Measurements from ENCODE around the gene PRTFDC1.
"Not testable (repeated sequence)": the region's sequence is repeated elsewhere in the genome, so short reads cannot be mapped to it uniquely, and the experiment has no call there.

PRTFDC1 gene

DNA sequence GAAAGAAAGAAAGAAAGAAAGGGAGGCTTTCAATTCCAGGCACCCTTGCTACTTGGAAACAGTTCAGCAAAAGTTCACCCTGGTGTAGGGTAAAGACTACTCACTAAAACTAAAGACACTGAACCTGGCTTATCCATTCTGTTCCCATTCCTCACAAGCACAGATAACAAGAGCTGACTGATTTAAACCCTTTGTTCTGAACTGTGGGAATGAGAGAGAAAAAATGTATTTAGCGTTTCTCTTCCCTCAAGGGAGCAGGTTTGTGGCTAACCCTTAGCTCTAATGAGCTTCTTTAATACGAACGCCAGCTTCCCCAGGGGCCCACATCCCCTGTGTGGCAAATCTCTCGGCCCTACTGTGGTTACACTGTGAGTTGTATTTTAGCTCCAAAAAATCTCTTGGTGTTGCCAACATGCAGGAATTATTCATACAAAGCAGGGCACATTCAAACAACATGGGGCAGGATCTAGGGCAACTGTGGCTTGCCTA is 23.3 kb downstream of the PRTFDC1 start:
- DNase-seq, result no peak

DNA sequence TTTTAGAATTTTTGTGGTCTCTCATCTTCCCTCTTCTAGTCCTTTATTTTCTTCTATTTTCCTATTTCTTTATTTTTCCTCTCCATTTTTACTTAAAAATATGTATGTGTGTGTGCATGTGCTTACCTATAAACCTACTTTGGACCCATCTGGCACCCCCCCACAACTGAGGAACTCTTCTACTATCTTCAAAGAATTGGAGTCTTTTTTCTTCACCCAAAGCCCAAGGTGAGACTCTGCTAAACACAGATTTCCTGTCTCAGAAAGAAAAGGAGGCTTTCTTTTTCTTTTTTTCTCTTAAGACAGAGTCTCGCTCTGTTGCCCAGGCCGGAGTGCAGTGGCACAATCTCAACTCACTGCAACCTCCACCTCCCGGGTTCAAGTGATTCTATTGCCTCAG is 24.2 kb downstream of the PRTFDC1 start:
- no peak for DNase-seq

DNA sequence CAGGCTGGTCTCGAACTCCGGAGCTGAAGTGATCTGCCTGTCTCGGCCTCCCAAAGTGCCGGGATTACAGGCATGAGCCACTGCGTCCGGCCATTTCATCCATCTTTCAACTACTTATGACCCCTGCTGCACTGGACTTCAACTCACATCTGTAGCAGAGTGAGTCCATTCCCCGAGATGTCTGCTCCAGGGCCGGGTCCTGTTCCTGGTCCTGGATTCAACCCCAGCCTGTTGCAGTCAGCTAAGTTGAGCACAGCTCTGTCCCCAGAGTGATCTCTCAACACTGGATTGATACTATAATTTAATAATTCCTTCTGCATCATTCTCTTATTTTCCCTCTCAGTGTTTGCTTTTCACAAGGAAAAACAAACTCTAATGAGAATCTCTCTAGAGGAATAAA is 25.8 kb downstream of the PRTFDC1 start:
- no peak for DNase-seq

DNA sequence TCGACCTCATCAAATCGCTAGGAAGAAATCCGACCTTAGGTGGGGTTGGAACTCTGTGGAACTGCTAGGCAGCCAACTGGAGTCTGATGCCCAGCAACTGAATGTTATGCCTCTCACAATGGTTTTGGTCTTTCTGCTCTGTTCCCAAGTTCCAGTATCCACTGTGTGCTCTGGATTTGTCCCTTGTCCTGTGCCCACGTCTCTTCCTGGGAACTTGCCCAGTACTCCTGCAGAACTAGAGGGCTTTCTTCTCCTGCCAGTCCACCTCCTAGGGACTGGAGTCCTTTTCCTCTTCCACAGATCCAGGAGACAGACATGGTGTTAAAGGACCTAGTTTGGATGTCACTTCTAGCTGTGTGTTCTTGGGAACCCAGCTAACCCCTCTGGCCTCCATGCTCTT is 26.6 kb downstream of the PRTFDC1 start:
- no peak for DNase-seq

DNA sequence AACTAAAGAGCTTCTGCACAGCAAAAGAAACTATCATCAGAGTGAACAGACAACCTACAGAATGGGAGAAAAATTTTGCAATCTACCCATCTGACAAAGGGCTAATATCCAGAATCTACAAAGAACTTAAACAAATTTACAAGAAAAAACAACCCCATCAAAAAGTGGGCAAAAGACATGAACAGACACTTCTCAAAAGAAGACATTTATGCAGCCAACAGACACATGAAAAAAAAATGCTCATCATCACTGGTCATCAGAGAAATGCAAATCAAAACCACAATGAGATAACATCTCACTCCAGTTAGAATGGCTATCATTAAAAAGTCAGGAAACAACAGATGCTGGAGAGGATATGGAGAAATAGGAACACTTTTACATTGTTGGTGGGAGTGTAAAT is 27.9 kb downstream of the PRTFDC1 start:
- not testable (repeated sequence) for DNase-seq

DNA sequence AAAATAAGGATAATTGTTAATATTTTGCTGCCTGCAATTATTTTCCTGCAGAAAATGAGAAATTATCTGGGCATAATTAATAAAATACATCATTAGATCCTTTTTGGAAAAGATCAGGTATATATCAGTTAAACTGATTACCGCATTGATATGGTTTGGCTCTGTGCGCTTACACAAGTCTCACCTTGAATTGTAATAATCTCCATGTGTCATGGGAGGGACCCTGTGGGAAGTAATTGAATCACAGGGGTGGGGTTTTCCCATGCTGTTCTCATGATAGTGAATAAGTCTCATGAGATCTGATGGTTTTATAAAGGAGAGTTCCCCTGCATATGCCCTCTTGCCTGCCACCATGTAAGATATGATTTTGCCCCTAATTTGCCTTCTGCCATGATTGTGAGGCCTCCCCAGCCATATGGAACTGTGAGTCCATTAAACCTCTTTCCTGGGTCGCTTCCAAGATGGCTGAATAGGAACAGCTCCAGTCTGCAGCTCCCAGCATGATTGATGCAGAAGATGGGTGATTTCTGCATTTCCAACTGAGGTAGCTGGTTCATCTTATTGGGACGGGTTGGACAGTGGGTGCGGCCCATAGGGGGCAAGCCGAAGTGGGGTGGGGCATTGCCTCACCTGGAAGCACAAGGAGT is 30.1 kb downstream of the PRTFDC1 start:
- not testable (repeated sequence) for DNase-seq

DNA sequence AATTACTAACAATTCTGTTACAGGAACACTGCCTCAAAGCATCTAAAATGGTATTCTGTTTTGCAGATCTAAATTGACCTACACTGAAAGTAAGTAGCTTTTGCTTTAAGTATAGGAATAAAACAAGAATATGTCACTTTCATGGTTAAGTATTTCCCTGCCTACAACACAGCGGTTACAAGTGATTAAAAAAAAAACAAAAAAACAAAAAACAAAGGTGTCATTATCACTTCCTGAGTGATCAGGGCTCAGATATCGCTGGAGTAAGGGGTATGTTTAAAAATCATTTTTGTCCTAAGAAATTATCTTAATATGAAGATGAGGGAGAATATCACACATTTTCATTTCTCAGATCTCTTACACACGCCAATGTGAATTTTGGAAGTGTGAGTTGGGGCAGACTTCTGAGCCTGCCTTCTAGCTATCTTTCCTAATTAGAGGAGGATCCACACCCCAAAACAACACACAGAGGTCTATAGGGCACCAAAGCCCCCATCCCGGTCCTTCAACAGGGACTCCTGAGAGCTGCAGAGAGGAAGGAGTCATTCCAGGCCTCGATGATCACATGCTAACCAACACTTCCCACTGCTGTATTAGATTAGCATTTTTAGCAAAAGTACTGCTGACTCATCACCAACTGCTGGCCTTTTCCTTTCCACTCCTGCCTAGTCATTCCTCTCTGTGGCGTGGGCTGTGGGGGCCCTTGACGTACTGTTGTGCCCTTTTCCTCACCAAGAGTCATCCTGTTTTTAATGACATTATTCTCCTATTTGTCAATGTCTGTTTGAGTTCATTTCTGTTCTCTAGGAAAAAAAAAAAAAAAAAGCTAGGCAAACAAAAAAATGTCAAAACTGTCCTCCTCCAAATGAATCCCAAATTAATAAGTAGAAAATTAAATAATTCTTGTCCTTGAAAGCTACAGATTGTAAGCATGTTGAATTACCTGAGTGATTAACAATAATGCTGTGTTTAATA is 31.2 kb downstream of the PRTFDC1 start:
- DNase-seq, result no peak

DNA sequence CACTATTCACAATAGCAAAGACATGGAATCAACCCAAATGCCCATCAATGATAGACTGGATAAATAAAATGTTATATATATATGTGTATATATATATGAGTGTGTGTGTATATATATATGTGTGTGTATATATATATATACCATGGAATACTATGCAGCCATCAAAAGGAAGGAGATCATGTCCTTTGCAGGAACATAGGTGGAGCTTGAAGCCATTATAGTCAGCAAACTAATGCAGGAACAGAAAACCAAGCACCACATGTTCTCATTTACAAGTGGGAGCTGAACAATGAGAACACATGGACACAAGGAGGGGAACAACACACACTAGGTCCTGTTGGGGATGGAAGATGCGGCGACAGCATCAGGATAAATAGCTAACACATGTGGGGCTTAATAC is 32.2 kb downstream of the PRTFDC1 start:
- not testable (repeated sequence) for DNase-seq

DNA sequence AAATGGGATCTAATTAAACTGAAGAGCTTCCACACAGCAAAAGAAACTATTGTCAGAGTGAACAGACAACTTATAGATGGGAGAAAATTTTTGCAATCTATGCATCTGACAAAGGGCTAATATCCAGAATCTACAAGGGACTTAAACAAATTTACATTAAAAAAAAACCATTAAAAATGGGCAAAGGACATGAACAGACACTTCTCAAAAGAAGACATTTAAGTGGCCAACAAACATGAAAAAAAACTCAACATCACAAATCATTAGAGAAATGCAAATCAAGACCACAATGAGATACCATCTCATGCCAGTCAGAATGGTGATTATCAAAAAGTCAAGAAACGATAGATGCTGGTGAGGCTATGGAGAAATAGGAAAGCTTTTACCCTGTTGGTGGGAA is 32.8 kb downstream of the PRTFDC1 start:
- DNase-seq, result not testable (repeated sequence)

DNA sequence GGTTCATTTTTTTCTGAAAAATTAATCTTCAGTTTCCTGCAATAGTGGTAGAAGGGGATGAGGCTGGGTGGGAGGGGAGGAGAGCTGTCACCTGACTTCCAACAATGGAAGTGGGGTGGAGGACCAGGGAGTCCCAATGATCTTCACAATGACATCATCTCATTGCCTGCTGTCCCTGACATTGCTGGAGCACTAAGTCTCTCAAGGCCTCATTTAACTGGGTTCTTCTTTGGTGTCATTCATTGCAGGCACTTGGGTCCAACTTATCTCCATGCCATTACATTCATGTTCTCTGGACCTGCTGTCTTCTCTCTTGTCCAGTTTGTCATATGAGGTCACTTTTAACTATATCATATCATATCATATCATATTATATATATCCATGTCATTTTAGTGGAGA is 34.4 kb downstream of the PRTFDC1 start:
- no peak for DNase-seq

DNA sequence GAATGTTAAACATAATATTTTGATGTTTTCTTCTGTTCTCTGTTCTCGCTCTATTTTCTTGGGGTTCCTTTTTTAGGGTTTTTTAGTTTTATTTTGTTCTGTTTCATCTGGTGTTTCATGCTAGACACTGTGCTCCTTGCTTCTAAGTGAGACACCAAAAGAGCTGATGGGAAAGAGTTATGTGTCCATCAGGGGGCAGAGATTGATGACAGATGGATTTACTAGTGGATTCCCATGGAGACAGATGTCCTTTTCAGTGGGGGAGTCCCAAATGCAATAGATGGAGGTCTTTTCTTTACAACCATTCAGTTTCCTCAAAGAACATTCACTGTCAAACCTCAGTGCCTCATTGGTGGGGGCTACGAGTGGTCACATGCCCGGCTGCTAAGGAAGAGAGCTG is 34.9 kb downstream of the PRTFDC1 start:
- DNase-seq, result no peak

DNA sequence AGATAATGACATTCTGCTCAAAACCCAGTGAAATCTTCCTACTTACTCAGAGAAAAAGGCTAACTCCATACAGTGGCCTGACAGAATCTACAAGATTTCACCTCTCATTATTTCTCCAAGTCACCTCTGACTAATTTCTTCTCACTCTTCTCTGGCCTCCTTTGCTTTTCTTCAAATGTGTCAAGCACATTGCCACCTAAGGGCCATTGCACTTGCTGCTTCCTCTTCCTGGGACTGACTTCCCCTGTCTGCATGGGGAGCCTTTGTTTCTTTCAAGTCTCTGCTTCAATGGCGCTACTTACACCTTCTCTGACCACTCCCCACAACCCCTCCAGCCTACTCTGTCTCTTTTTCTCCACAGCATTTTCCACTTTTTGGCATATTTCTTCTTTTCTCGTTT is 36.0 kb downstream of the PRTFDC1 start:
- no peak for DNase-seq

DNA sequence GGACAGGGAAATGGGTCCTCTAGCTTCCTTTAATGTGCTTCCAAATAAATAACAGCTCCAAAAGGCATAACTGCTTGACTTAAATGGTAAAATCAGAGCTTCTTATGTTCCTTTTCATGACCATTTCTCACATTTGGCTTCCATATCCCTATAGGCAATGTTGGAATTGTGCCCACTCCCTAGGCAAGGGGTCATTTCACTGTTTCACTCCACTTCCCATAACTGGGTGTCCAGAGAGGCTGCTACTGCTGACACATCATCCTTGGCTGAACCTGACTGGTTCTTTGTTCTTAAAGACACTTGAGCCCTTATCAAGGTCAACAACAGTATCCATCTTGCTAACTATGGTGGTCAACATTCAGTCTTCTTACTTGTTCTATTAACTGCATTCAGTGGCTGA is 37.1 kb downstream of the PRTFDC1 start:
- DNase-seq, result no peak

DNA sequence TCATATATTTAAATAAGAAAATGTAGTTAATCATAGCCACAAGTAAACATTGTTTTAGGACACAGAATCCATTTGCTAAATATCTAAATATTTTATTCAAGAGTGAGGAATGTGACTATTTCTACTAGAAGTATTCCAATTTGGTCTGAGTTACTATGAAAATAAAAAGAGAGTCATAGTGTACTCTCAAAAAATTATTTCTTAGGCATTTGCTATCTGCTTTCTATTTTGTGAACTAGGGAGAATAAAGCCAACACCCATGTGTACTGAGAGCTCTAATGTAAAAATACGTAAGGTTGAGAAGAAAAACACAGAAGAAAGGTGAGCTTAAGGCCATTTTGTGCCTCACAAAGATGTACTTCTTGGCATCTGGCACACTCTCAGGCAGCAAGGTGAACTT is 38.3 kb downstream of the PRTFDC1 start:
- no peak for DNase-seq

DNA sequence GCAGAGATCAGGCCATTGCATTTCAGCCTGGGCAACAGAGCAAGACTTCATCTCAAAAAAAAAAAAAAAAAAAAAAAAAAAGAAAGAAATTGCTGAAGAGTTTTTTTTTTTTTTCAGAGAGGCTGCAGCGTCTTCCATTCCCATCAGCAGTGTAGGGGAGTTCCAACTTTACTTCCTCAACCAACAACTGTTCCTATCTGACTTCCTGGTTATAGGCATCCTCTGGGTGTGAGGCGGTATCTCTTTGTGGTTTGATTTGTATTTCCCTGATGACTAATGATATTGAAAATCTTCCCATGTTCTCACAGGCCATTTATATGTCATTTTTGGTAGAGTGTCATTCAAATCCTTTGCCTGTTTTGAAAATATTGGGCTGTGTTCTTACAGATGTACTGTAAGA is 40.2 kb downstream of the PRTFDC1 start:
- no peak for DNase-seq

DNA sequence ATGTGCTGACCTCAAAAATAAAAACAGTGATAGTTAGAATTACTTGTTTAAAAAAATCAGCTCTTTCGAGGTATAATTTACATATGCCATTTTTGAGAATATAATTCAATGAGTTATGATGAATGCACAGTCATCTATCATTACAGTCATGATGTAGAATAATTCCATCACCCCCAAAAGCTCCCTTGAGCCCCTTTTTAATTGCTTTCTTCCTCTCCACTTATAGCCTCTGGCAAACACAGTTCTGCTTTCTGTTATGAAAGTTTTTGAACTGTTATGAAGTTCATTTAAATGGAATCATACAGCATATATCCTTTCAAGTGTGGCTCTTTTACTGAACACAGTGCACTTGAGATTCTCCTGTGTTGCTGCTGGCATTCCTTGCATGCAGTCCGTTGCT is 41.4 kb downstream of the PRTFDC1 start:
- no peak for DNase-seq

DNA sequence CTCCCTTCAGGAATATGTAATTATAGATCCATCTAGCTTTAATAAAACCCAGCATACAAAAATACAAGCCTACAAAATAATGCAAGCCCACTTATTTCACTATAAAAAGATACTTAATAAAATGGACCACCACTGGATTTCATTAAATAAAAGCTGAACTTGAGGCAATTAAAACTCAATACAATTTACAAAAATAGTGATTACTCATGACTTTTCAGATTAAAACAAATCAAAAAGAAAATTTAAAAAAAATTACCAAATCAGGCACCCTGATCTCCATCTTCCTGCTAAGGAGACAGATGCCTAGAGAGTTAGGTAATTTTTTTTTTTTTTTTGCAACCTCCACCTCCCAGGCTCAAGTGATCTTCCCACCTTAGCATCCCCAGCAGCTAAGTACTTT is 41.8 kb downstream of the PRTFDC1 start:
- no peak for DNase-seq

DNA sequence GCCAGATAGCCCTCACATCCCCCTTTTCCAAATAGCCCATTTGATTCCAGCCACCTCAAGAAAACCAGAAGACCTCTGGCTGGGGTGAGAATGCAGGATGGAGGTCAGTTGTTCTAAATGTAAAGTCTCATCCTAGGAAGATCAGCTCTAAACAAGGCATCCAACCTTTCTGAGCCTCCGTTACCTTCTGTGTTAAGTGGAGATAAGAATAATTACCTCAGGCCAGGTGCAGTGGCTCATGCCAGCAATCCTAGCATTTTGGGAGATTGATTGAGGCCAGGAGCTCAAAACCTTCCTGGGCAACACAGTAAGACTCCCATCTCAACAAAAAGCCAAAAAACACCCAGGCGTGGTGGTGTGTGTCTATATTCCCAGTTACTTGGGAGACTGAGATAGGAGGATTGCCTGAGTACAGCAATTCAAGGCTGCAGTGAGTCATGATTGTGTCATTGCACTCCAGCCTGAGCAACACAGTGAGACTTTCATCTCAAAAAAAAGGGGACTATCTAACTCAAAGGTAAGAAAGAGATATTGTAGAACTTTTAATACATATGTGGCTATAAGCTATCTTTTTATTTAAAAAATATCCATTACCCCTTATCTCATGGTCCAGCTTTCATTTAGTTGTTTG is 43.5 kb downstream of the PRTFDC1 start:
- no peak for DNase-seq

DNA sequence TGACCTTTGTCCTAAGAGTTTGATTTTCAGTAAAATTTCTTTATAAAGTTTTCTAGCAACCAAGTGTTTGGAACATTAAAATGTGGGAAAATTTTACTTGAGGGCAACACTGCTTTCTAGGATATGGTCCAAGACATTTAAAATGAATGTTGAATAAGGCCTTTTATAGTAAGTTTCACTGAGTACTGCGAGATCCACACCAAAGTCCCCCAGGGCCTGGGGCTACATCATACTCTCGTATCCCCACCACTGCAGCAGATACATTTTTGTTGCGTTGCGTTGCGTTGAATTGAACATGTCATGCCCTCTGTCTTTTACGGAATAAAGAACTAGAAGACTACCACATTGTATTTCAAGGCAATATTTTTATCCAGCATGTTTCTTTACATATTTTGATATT is 44.5 kb downstream of the PRTFDC1 start:
- DNase-seq, result no peak

DNA sequence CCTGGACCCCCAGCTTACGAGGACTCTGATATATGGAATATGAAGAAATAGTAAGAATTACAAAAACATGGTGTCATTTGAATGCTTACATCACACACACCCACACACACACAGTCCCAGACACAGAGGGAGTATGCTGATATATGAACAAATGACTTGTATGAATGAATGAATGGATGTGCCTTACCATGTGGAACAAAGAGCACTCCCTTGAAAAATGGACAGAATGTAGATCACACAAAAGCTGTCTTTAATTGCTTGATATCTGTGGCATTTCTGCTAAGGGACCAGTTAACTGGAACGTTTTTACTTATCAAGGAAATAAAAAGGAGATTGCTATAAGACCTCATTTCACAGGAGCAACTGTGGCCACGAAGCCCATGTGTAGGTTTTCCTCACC is 46.0 kb downstream of the PRTFDC1 start:
- no peak for DNase-seq

DNA sequence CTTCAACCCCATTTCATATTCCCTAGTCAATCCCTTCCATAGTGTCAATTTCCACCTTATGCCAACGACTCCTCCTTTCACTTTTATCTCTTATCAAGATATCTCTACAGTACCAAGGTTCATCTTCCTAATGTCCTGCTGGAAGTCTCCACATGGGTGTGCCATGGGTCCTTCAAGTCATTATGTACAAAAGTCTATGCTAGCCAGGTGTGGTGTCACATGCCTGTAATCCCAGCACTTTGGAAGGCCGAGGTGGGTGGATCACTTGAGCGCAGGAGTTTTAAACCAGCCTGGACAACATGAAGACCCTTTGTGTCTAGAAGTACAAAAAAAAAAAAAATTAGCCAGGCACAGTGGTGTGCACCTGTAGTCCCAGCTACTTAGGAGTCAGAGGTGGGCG is 47.6 kb downstream of the PRTFDC1 start:
- DNase-seq, result no peak

DNA sequence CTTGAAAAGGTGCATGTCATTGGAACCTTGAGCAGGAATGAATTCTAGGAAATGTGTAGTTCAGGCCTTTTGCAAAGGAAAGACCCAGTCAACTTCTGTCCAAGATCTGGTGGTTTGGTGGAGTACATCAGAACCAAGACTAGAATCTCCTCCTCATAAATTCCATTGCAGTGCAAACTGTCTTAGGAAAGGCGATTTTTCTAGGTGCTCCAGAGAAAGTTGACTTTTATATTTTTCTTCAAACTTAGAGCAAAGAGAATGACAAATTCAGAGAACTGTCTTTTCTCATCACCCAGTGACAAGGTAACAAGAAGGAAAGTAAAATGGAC is 50.0 kb downstream of the PRTFDC1 start:
- DNase-seq, result no peak

DNA sequence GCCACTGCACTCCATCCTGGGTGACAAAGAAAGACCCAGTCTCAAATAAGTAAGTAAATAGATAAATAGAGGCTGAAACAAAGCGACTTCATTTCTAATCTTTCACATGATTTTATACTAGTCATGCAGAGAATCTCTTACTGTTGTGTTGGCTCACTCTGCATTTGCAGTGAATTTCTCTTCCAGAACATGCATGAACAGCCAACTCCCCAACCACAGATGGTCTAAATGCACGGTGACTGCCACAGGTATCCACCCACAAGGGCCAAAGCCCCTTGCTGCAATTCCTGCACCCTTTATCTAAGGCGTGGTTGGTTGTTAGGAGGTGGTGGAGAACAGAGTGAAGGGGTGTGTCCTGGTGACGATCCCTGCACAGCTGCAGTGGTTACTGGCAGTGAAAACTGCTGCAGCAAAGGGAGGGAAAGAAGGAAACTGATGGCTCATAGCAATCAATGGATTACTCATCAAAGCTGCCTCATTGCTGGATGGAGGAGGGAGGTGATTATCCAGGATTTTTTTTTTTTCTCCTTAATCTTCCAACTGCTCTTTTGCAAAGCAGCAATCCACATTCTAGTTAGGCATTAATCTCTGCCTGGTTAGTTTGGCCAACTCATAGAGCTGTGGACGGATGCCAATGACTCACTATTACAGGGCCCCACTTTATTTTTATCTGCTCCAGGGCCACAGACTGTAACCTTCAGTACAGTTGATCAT is 50.6 kb downstream of the PRTFDC1 start:
- DNase-seq, result no peak

All from NCI-H510A (cell line).